WTC11 (cell line): ENCODE measurements around the gene NHS.

Source experiments
- ESRRA ChIP-seq: sonication (generic); formaldehyde crosslinking; IDR thresholded peaks from 2 replicates; pipeline ENCODE4 v1.8.1; 2022; ENCODE audit warnings: mild to moderate bottlenecking, missing genetic modification reagents, borderline replicate concordance
- SOX15 ChIP-seq: fragments of 250-450 bp; sonication (Bioruptor Pico); IDR thresholded peaks from 2 replicates; pipeline ENCODE4 v1.9.0; 2021; ENCODE audit warnings: mild to moderate bottlenecking
- TF ChIP-seq, protein P1 (sequence below): fragments of 200-600 bp; IDR thresholded peaks from 2 replicates; pipeline ENCODE4 v1.8.0; 2022; ENCODE audit warnings: antibody characterized with exemption

DNA sequence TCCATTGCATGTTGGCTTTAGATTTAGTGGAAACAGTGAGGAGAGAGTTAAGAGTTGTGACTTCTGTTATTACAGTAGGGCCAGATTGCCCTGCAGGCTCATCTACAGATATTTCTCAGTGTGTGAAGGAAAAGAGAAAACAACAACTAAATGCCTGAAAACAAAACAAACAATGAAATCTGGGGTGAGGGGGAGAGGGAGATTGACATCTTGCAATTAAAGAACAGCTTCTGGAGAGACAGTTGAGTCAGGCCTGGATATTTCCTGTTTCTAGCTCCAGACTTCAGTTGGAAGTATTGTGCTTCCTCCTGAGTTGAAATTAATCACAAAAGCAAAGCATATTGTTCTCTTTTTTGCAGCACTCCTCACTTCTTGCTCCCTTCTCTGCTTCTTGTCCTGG, 254.0 kb downstream of the NHS start:
- TF ChIP-seq, protein P1, sequence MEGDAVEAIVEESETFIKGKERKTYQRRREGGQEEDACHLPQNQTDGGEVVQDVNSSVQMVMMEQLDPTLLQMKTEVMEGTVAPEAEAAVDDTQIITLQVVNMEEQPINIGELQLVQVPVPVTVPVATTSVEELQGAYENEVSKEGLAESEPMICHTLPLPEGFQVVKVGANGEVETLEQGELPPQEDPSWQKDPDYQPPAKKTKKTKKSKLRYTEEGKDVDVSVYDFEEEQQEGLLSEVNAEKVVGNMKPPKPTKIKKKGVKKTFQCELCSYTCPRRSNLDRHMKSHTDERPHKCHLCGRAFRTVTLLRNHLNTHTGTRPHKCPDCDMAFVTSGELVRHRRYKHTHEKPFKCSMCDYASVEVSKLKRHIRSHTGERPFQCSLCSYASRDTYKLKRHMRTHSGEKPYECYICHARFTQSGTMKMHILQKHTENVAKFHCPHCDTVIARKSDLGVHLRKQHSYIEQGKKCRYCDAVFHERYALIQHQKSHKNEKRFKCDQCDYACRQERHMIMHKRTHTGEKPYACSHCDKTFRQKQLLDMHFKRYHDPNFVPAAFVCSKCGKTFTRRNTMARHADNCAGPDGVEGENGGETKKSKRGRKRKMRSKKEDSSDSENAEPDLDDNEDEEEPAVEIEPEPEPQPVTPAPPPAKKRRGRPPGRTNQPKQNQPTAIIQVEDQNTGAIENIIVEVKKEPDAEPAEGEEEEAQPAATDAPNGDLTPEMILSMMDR = no peak
- TF ChIP-seq ESRRA (CRISPR knock-in tag) = no peak
- no peak for TF ChIP-seq SOX15 (CRISPR knock-in tag)
